DND-41 (cell line): ENCODE results near the gene SELENON.

Experiments
- ATAC-seq: fragments of 200-7000 bp; cut with Tn5 transposase; 3 replicates; pipeline ENCODE4 v1.9.1; 2021; ENCODE audit warnings: low read depth; ENCODE audit not compliant: insufficient read depth
- DNase-seq: peaks from one replicate; pipeline ENCODE4 v3.0.0-alpha.2; 2020
- H2AFZ ChIP-seq: 2 replicates; pipeline ENCODE4 v1.6.0; 2012; ENCODE audit warnings: low read depth, low read length
- H3K27ac ChIP-seq: 2 replicates; pipeline ENCODE4 v1.5.1; 2012; ENCODE audit warnings: low read length, inconsistent platforms
- H3K27me3 ChIP-seq: fragments of 200-600 bp; sonication (generic); 2 replicates; pipeline ENCODE4 v1.6.0; 2012; ENCODE audit warnings: low read length, mild to moderate bottlenecking, inconsistent platforms; ENCODE audit not compliant: insufficient read depth, poor library complexity
- H3K36me3 ChIP-seq: 2 replicates; pipeline ENCODE4 v1.5.1; 2012; ENCODE audit warnings: low read length, inconsistent platforms; ENCODE audit not compliant: insufficient read depth
- H3K4me1 ChIP-seq: 2 replicates; pipeline ENCODE4 v1.5.1; 2012; ENCODE audit warnings: mild to moderate bottlenecking, low read length; ENCODE audit not compliant: insufficient read depth
- H3K4me2 ChIP-seq: 2 replicates; pipeline ENCODE4 v1.6.0; 2012; ENCODE audit warnings: mild to moderate bottlenecking, moderate library complexity, low read length, inconsistent platforms; ENCODE audit not compliant: insufficient read depth
- H3K4me3 ChIP-seq, 2 experiments: fragments of 200-600 bp in 1 of 2; shearing (Covaris generic) in 1 of 2; 2 replicates each; pipeline ENCODE4 v1.5.1; 2012 to 2016; ENCODE audit warnings: inconsistent platforms in 2 of 2, low read length in 2 of 2, mild to moderate bottlenecking in 2 of 2, low read depth in 1 of 2, moderate library complexity in 1 of 2
- H3K79me2 ChIP-seq: 2 replicates; pipeline ENCODE4 v1.6.0; 2012; ENCODE audit warnings: low read length, inconsistent platforms; ENCODE audit not compliant: insufficient read depth
- H3K9ac ChIP-seq: 2 replicates; pipeline ENCODE4 v1.6.0; 2012; ENCODE audit warnings: low read depth, mild to moderate bottlenecking, inconsistent platforms, low read length, moderate library complexity
- H3K9me3 ChIP-seq: 2 replicates; pipeline ENCODE4 v1.5.1; 2012; ENCODE audit warnings: low read length, moderate library complexity, mild to moderate bottlenecking, inconsistent platforms; ENCODE audit not compliant: insufficient read depth, severe bottlenecking
- H4K20me1 ChIP-seq: 2 replicates; pipeline ENCODE4 v1.6.0; 2012; ENCODE audit warnings: low read length; ENCODE audit not compliant: insufficient read depth
- EZH2 ChIP-seq: IDR thresholded peaks from 3 replicates; pipeline ENCODE4 v1.6.1; 2012; ENCODE audit warnings: borderline replicate concordance, low read depth, mild to moderate bottlenecking, moderate library complexity, low read length, inconsistent platforms; ENCODE audit not compliant: severe bottlenecking
- TF ChIP-seq, protein P1 (sequence below): IDR thresholded peaks from 2 replicates; pipeline ENCODE4 v1.5.1; 2012; ENCODE audit warnings: borderline replicate concordance, low read length, moderate library complexity, mild to moderate bottlenecking; ENCODE audit not compliant: poor library complexity, severe bottlenecking; ENCODE audit errors: extremely low read depth

The SELENON gene

DNA sequence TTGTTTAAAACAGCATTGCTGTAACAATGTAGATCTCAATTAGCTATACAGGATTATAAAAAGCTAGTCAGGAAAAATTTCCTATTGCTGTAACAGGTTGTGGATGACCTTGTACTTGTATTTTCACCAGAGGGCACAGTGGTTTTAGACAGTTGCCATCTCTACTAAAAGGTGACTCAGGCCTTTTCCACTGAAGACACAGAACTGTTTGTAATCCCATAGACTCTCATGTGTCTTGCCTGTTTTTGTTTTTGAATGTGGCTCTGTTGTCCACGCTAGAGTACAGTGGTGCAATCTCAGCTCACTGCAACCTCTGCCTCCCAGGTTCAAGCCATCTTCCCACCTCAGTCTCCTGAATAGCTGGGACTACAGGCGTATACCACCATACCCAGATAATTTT lies 25.6 kb downstream of the SELENON start:
- H3K4me3 ChIP-seq = no peak overlapping the region
- peaks cover 15% of the 10 kb centered on the region for H3K4me1 ChIP-seq
- H3K27ac ChIP-seq = no peak overlapping the region
- no peaks in the 10 kb centered on the region for H3K27me3 ChIP-seq
- no peak for DNase-seq
- no peak overlapping the region for H2AFZ ChIP-seq
- peaks cover 34% of the 10 kb centered on the region for H3K79me2 ChIP-seq
- H3K36me3 ChIP-seq = peaks cover 55% of the 10 kb centered on the region
- TF ChIP-seq, protein P1, sequence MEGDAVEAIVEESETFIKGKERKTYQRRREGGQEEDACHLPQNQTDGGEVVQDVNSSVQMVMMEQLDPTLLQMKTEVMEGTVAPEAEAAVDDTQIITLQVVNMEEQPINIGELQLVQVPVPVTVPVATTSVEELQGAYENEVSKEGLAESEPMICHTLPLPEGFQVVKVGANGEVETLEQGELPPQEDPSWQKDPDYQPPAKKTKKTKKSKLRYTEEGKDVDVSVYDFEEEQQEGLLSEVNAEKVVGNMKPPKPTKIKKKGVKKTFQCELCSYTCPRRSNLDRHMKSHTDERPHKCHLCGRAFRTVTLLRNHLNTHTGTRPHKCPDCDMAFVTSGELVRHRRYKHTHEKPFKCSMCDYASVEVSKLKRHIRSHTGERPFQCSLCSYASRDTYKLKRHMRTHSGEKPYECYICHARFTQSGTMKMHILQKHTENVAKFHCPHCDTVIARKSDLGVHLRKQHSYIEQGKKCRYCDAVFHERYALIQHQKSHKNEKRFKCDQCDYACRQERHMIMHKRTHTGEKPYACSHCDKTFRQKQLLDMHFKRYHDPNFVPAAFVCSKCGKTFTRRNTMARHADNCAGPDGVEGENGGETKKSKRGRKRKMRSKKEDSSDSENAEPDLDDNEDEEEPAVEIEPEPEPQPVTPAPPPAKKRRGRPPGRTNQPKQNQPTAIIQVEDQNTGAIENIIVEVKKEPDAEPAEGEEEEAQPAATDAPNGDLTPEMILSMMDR = no peak
- TF ChIP-seq EZH2 = no peak
- H3K9ac ChIP-seq = no peak overlapping the region
- ATAC-seq = no peak
- no peak overlapping the region for H3K4me2 ChIP-seq
- H4K20me1 ChIP-seq = peaks cover 17% of the 10 kb centered on the region
- H3K9me3 ChIP-seq = no peaks in the 10 kb centered on the region

DNA sequence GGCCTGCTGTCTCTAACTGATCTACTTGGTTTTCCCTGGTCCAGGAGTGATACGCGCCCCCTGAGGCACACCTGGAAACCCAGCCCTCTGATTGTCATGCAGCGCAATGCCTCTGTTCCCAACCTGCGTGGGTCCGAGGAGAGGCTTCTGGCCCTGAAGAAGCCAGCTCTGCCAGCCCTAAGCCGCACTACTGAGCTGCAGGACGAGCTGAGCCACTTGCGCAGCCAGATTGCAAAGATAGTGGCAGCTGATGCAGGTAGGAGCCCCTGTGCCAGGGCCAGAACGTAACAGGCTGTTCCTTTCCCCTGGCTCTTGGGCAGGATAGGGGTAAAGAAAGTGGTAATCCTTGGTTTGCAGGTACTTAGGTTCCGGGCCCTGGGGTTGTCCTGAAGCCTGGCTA lies 26.6 kb downstream of the SELENON start:
- Histone ChIP-seq H3K4me1 (peaks cover 5% of the 10 kb centered on the region), H4K20me1 (peaks cover 12% of the 10 kb centered on the region; the same call in 1 of the 2 replicates), H3K4me2 (no peak overlapping the region), H3K4me3 (no peak overlapping the region), H3K9me3 (no peaks in the 10 kb centered on the region), H3K79me2 (peaks cover 25% of the 10 kb centered on the region), H2AFZ (no peak overlapping the region), H3K36me3 (peaks cover 65% of the 10 kb centered on the region), H3K9ac (no peak overlapping the region), H3K27ac (no peak overlapping the region), H3K27me3 (no peaks in the 10 kb centered on the region)
- TF ChIP-seq EZH2 = no peak
- TF ChIP-seq, protein P1 = no peak
- DNase-seq (no peak), ATAC-seq (no peak)

DNA sequence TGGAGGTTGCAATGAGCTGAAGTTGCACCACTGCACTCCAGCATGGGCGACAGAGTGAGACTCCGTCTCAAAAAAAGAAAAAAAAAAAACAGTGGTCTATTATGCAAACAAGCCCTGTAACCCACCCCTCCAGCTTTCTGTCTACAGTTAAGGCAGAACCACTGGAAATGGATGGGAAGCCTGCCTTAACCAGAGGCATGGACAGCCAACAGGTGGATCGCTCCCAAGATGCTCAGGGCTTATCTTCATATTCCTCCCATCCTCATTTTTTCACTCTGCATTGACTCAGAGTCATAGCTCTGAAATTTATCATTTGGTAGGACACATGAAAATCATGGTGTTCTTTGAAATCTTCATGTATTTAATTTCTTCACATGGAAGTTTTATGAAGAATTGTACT lies 28.5 kb downstream of the SELENON start:
- Histone ChIP-seq H3K79me2 (peaks cover 11% of the 10 kb centered on the region; the same call in 1 of the 2 replicates), H3K4me1 (no peaks in the 10 kb centered on the region), H3K9ac (no peak overlapping the region), H3K4me2 (no peak overlapping the region), H3K36me3 (peaks cover 84% of the 10 kb centered on the region), H3K27me3 (no peaks in the 10 kb centered on the region), H2AFZ (no peak overlapping the region), H3K4me3 (no peak overlapping the region), H3K27ac (no peak overlapping the region), H3K9me3 (no peaks in the 10 kb centered on the region), H4K20me1 (peaks cover 9% of the 10 kb centered on the region; the same call in 1 of the 2 replicates)
- DNase-seq (no peak), ATAC-seq (no peak)
- no peak for TF ChIP-seq EZH2
- TF ChIP-seq, protein P1 = no peak

DNA sequence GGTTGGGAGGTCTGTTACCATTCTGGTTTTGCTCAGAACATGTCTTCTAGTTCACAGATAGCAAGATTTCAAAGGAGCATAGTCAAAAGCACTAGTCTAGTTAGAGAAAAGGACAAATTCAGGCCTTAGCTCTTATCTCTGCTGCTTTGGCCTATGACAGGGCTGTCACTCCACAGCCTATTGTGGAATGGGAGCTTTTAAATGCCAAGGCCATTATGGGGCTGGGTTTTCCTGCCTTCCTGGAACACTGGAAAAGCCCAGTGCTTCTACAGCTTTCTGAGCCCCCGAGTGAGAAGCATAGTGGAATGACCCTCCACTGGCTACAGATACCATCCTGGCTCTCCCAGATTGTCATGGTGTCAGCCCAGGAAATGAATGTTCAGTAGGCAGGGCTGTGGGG lies 29.1 kb downstream of the SELENON start:
- Histone ChIP-seq H3K4me1 (no peaks in the 10 kb centered on the region), H3K36me3 (peaks cover 87% of the 10 kb centered on the region), H3K4me2 (no peak overlapping the region), H3K9ac (no peak overlapping the region), H4K20me1 (peaks cover 9% of the 10 kb centered on the region; the same call in 1 of the 2 replicates), H3K9me3 (no peaks in the 10 kb centered on the region), H3K27me3 (no peaks in the 10 kb centered on the region), H2AFZ (no peak overlapping the region), H3K27ac (no peak overlapping the region), H3K79me2 (peaks cover 11% of the 10 kb centered on the region; the same call in 1 of the 2 replicates), H3K4me3 (no peak overlapping the region)
- DNase-seq = no peak
- no peak for ATAC-seq
- TF ChIP-seq, protein P1 = no peak
- TF ChIP-seq EZH2 = no peak
